NCI-H345 treated with DMSO at 0.1 percent for 48 hours (cell line): ENCODE measurements around the gene SORCS3.

Experiments used
- DNase-seq: peaks from one replicate; lab custom pipeline; 2025; ENCODE audit not compliant: unreplicated experiment; lab: John Stamatoyannopoulos, UW

The SORCS3 gene

GRCh38 chr10:104774234-104774633, 133.1 kb downstream of the SORCS3 start:
- DNase-seq: no peak

- no peak for DNase-seq
These were observed 136.2 kb downstream of the SORCS3 start for GRCh38 chr10:104777086-104777799.

DNA sequence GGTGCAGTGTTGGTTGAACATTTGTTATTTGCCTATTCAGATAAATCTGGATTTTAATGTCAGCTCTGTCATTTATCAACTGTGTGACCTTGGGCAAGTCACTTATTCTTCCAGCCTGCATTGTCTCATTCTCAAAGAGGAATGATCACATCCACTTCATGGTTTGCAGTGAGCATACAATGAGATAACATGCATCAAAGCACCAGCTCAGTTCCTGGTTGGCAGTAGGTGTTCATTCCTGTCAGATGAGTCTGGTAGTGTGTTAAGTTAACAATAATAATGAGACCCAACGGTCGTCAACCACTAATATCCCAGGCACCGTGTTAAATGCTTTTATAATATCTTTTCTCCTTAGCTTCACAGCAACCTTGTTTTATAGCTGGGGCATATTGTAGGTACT, 137.3 kb downstream of the SORCS3 start:
- DNase-seq: no peak

DNA sequence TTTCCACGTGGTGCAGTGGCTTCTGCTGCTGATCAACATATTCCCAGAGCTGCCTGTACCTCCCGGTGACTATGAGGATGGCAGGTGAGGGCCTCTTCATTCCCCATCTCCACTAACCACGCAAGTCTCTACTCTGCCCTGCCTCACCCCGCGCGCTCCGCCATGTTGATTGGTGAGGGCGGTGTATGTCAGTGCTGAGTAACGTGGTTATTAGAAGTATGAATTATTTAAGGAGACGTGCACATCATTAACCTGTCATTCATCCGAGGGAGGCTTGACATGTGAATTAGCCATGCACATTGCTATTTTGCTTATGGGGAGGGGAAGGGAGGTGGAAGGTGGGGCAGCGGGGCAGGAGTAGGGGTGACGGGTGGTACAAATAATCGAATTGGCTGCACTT, 138.6 kb downstream of the SORCS3 start:
- no peak for DNase-seq

GRCh38 chr10:104780165-104780564, 139.1 kb downstream of the SORCS3 start:
- no peak for DNase-seq

- no peak for DNase-seq
These were observed 140.0 kb downstream of the SORCS3 start for GRCh38 chr10:104780946-104781595.

GRCh38 chr10:104784452-104784851, 143.4 kb downstream of the SORCS3 start:
- DNase-seq: no peak

- no peak for DNase-seq
These were observed 150.4 kb downstream of the SORCS3 start for GRCh38 chr10:104791471-104791870.

DNA sequence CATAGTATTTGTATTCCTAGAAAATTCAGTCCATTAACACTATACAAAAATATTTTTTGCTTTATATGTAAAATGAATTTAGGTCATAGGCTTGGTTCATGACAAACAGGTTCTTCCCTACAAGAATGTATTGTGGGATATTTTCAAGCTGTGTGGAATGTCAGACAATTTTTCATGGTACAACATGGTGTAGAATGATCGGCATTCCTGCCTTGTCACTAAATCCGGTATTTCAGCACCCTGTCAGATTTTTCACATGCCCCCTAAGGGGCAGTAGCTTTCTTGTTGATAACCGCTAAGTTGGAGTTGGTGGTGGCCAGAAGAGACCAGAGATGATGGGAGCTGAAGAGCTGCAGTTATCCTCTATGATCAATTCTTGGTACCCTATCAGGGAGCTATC, 154.3 kb downstream of the SORCS3 start:
- no peak for DNase-seq

GRCh38 chr10:104796823-104797222, 155.7 kb downstream of the SORCS3 start:
- DNase-seq: no peak

GRCh38 chr10:104802941-104803340, 161.9 kb downstream of the SORCS3 start:
- DNase-seq: no peak

DNA sequence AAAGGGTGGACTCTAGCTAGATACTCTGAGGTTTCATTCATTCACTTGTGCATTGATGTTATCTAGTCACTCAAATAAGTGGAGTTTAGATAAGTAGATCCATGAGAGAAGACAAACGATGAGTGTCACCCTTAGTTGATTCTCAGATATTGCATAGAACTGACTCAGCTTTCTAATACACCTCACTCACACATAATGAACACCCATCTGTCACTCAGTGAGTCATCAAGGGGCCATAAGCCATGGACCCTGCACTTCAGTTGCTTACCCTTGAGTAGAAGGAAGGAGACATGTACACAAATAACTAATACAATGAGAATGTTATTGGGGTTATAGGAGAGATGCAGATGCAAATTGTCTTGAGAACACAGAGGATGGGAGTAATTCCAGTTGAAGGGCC, 163.8 kb downstream of the SORCS3 start:
- no peak for DNase-seq

DNA sequence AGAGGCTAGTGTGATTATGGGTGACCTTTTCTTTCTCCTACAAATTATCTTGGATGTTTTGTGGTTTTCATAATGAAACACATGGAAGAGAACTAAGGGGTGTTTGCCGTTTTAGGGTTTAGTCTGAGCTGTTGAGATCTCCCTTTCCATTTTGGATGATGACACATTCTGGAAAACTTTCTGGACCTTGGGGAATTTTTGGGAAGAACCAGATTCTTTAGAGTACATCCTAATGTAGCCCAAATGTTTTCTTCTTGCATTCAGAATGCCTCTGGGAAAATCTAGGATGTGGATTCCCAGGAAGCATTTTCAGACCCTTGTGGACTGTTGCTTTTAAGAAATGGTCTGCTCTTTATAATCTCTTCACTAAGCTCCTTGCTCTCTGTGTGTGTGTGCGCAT, 165.7 kb downstream of the SORCS3 start:
- DNase-seq: no peak

- no peak for DNase-seq
These were observed 166.7 kb downstream of the SORCS3 start for GRCh38 chr10:104807581-104808310.

DNA sequence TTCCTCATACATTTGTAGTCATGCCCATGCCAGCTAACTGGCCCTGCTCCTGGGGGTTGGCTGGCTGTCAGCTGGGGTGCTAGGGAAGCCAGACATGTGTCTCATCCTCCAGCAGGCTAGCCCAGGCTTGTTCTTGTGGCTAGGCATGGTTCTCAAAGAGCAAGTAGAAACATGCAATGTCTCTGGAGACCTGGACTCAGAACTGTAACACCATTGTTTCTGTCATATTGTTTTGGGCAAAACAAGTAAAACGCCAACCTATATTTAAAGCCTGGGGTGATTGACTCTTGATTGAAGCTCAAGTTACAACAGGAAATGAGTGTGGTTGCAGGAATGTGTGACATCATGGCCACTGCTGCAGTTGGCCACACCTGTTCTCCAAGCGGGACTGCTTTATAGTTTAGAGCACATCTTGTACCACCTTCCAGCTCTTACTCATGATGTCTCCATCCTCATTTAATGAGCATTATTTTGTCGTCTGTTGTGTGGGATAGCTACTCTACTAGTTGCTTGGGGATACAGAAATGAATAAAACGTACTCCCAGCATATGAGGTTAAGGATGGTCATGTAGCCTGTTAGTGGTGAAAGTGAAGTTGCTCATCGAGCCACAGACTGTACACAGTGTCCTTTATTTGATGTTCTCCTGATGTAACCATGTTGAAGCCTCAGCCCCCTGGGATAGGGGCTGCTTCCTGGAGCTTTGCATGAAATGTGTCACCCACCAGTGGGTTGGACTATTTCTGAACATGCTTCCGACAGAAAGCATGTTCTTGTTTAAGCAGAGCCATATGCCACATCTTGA, 168.4 kb downstream of the SORCS3 start:
- peak; percentile 9 for DNase-seq

GRCh38 chr10:104811166-104811565, 170.1 kb downstream of the SORCS3 start:
- no peak for DNase-seq

GRCh38 chr10:104816501-104816900, 175.4 kb downstream of the SORCS3 start:
- no peak for DNase-seq

DNA sequence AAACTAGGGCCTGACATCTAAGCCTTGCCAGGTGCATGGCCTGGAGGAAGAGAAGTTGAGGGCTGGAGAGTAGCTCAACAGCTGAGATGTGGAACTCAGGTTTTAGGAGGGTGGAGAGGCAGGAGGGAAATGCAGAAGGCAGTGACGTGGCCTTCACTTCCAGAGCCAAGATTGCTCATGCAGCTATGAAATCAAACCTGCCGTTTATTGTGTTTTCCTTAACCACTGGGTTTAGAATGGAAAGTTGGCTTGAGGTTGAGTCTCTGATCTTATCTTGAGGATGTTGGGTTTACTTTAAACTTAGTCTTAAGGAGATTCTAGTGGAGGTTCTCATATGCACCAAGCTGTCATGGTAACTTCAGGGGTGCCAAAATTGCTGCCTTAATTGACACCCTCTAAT, 178.6 kb downstream of the SORCS3 start:
- no peak for DNase-seq

DNA sequence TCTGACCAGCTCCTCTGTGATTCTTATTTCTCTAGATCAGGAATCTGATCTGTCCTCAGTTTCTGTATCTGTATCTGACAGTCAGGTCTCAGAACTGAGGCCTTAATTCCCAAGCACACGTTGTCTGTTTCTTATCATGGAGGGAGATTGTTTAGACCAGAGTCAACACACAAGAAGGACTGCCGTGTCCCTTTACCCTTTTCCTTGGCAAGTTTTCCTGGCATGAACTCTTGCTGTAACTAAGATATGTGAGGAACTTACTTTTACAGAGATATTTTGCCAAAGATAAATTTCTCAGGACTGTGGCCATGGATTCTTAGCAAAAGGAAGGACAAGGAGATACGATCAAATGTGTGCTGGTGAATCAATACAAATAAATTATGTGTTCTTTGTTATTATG, 181.0 kb downstream of the SORCS3 start:
- no peak for DNase-seq

GRCh38 chr10:104824380-104825006, 183.4 kb downstream of the SORCS3 start:
- no peak for DNase-seq

DNA sequence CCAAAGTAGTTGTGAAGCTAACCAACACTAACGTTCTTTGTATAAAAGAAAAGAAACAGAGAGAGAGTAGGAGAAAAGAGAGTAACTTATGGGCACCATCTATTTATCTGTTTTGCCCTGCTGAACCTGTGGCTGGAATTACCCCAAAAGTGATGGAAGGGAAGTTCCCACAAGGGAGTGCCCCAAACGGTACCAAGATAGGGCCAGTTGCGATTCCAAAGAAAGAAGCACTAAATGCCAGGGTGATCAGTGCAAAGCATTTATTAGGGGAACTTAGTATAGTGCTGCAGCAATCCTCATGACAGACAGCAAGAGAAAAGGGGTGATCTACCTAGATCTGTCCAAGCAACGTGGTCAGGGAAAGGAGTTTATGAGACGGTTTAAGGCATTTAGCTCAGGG, 190.2 kb downstream of the SORCS3 start:
- DNase-seq: no peak
